DOHH2 (cell line): ENCODE measurements around the gene UGT1A3.

Experiments
- H3F3A ChIP-seq: fragments of 200-600 bp; sonication (generic), shearing (Covaris generic); 2 replicates; pipeline ENCODE4 v1.6.0; 2016; ENCODE audit warnings: antibody characterized with exemption, mild to moderate bottlenecking; ENCODE audit not compliant: control insufficient read depth, insufficient read depth
- H3K27ac ChIP-seq: fragments of 200-600 bp; sonication (generic); 2 replicates; pipeline ENCODE4 v1.5.1; 2014; ENCODE audit warnings: low read depth, mild to moderate bottlenecking, low read length, moderate library complexity
- H3K27me3 ChIP-seq: fragments of 200-600 bp; sonication (generic); 2 replicates; pipeline ENCODE4 v1.6.1; 2014; ENCODE audit warnings: mild to moderate bottlenecking, low read length, mixed read lengths; ENCODE audit not compliant: control insufficient read depth
- H3K36me3 ChIP-seq: fragments of 200-600 bp; sonication (generic); 2 replicates; pipeline ENCODE4 v1.6.1; 2014; ENCODE audit warnings: mild to moderate bottlenecking, low read length, moderate library complexity, mixed read lengths; ENCODE audit not compliant: control insufficient read depth
- H3K4me1 ChIP-seq: fragments of 200-600 bp; sonication (generic); 2 replicates; pipeline ENCODE4 v1.6.1; 2014; ENCODE audit warnings: mild to moderate bottlenecking, low read length, mixed read lengths; ENCODE audit not compliant: control insufficient read depth
- H3K4me2 ChIP-seq: fragments of 200-600 bp; sonication (generic); 2 replicates; pipeline ENCODE4 v1.6.0; 2014; ENCODE audit warnings: mild to moderate bottlenecking, low read length, moderate library complexity
- H3K4me3 ChIP-seq: fragments of 200-600 bp; sonication (generic); 2 replicates; pipeline ENCODE4 v1.5.1; 2014; ENCODE audit warnings: mild to moderate bottlenecking, low read length, mixed read lengths
- H3K79me2 ChIP-seq: fragments of 200-600 bp; sonication (generic); 2 replicates; pipeline ENCODE4 v1.6.1; 2014; ENCODE audit warnings: mild to moderate bottlenecking, low read length, mixed read lengths; ENCODE audit not compliant: control insufficient read depth
- H3K9me2 ChIP-seq: fragments of 200-600 bp; sonication (generic); replicated peaks from 2 replicates; pipeline ENCODE4 v1.6.1; 2014; ENCODE audit warnings: mild to moderate bottlenecking, low read length, mixed read lengths; ENCODE audit not compliant: control insufficient read depth
- H3K9me3 ChIP-seq: fragments of 200-600 bp; sonication (generic); 2 replicates; pipeline ENCODE4 v1.6.1; 2014; ENCODE audit warnings: antibody characterized with exemption, low read length, mixed read lengths; ENCODE audit not compliant: control insufficient read depth, insufficient read depth
- H4K20me1 ChIP-seq: fragments of 200-600 bp; sonication (generic); 2 replicates; pipeline ENCODE4 v1.6.0; 2014; ENCODE audit warnings: low read depth, mild to moderate bottlenecking, antibody characterized with exemption, low read length, moderate library complexity; ENCODE audit not compliant: control insufficient read depth, insufficient read depth
- EZH2phosphoT487 ChIP-seq: fragments of 200-600 bp; sonication (generic); IDR thresholded peaks from 2 replicates; pipeline ENCODE4 v1.6.1; 2017; ENCODE audit warnings: borderline replicate concordance, mild to moderate bottlenecking, antibody characterized with exemption, low read length, moderate library complexity, mixed read lengths
- TF ChIP-seq, protein P1 (sequence below): fragments of 200-600 bp; sonication (generic); IDR thresholded peaks from one replicate; pipeline ENCODE4 v1.5.1; 2014; ENCODE audit warnings: antibody characterized with exemption, mild to moderate bottlenecking, low read depth, low read length; ENCODE audit not compliant: poor library complexity, severe bottlenecking

UGT1A3 gene

DNA sequence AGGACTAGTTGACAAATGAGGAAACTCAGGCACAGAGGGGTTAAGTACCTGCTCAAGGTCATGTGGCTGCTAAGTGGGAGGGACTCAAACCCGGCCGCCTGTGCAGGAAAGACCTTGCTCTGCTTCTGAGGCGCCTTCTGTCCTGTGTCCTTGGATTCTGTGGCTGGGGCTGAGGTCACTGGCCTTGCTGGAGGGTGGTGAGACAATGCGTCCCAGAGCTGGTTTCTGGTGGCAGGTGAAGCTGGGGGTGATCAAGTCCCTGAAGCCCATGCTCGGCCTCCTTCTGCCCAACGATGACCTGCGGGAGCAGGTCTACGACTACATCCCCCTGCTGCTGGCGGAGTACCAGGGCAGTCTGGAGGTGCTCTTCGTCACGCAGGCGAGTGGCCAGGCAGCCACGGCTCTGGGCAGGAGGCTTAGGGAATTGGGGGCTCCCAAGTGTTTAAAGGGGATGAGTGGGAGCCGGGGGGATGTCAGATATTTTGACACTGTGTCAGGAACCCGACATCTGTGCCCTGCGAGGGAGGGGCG, 65.4 kb downstream of the UGT1A3 start:
- H3K79me2 ChIP-seq: no peaks in the 10 kb centered on the region
- H3K27ac ChIP-seq: no peak overlapping the region
- TF ChIP-seq, protein P1, sequence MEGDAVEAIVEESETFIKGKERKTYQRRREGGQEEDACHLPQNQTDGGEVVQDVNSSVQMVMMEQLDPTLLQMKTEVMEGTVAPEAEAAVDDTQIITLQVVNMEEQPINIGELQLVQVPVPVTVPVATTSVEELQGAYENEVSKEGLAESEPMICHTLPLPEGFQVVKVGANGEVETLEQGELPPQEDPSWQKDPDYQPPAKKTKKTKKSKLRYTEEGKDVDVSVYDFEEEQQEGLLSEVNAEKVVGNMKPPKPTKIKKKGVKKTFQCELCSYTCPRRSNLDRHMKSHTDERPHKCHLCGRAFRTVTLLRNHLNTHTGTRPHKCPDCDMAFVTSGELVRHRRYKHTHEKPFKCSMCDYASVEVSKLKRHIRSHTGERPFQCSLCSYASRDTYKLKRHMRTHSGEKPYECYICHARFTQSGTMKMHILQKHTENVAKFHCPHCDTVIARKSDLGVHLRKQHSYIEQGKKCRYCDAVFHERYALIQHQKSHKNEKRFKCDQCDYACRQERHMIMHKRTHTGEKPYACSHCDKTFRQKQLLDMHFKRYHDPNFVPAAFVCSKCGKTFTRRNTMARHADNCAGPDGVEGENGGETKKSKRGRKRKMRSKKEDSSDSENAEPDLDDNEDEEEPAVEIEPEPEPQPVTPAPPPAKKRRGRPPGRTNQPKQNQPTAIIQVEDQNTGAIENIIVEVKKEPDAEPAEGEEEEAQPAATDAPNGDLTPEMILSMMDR: no peak

GRCh38 chr2:233795735-233796171, 66.9 kb downstream of the UGT1A3 start:
- no peaks in the 10 kb centered on the region for H3K36me3 ChIP-seq
- no peaks in the 10 kb centered on the region for H3K9me3 ChIP-seq
- H3K4me1 ChIP-seq: no peaks in the 10 kb centered on the region
- no peak overlapping the region for H3K4me3 ChIP-seq
- TF ChIP-seq, protein P1: no peak
- TF ChIP-seq EZH2phosphoT487: no peak
- H4K20me1 ChIP-seq: no peaks in the 10 kb centered on the region
- no peaks in the 10 kb centered on the region for H3F3A ChIP-seq
- no peaks in the 10 kb centered on the region for H3K9me2 ChIP-seq
- H3K79me2 ChIP-seq: no peaks in the 10 kb centered on the region
- H3K4me2 ChIP-seq: no peak overlapping the region
- H3K27me3 ChIP-seq: no peaks in the 10 kb centered on the region
- no peak overlapping the region for H3K27ac ChIP-seq

More for the DNA sequence above, 65.4 kb downstream of the UGT1A3 start:
- Histone ChIP-seq H3K9me2 (no peaks in the 10 kb centered on the region), H3K4me3 (no peak overlapping the region), H3K27me3 (no peaks in the 10 kb centered on the region), H3K4me1 (peaks cover 5% of the 10 kb centered on the region; the same call in 1 of the 2 replicates), H3K36me3 (no peaks in the 10 kb centered on the region), H4K20me1 (no peaks in the 10 kb centered on the region), H3K9me3 (no peaks in the 10 kb centered on the region), H3F3A (no peaks in the 10 kb centered on the region), H3K4me2 (no peak overlapping the region)

GRCh38 chr2:233796254-233796653, 67.4 kb downstream of the UGT1A3 start:
- Histone ChIP-seq H3K27ac (no peak overlapping the region), H3K4me2 (no peak overlapping the region), H3K9me3 (no peaks in the 10 kb centered on the region), H3K27me3 (no peaks in the 10 kb centered on the region), H3K79me2 (no peaks in the 10 kb centered on the region), H3K4me3 (no peak overlapping the region), H3K36me3 (no peaks in the 10 kb centered on the region), H3F3A (no peaks in the 10 kb centered on the region), H3K4me1 (peaks cover 4% of the 10 kb centered on the region), H3K9me2 (no peaks in the 10 kb centered on the region), H4K20me1 (no peaks in the 10 kb centered on the region)
- TF ChIP-seq EZH2phosphoT487: no peak
- TF ChIP-seq, protein P1: no peak
